Activated T-cell treated with anti-CD3 and anti-CD28 coated beads for 1 hour (primary cell): ENCODE results near the gene KBTBD4.
"Not testable (repeated sequence)": the region's sequence is repeated elsewhere in the genome, so short reads cannot be mapped to it uniquely, and the experiment has no call there.

Experiments
- DNase-seq: peaks from one replicate; pipeline ENCODE4 v3.0.0-alpha.2; 2020; ENCODE audit warnings: low read depth

KBTBD4 gene

DNA sequence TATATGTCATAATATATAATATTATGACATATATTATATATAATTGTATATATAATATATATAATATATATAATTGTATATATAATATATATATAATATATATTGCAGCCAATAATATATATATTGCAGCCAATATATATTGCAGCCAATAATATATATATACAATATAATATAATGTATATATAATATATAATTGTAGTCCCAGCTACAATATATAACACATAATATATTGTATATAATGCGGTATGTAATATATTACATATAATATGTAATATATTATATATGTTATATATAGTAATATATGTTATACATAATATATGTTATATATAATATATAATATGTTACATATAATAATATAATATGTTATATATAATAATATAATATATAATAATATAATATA is 20.1 kb downstream of the KBTBD4 start:
- DNase-seq: no peak

DNA sequence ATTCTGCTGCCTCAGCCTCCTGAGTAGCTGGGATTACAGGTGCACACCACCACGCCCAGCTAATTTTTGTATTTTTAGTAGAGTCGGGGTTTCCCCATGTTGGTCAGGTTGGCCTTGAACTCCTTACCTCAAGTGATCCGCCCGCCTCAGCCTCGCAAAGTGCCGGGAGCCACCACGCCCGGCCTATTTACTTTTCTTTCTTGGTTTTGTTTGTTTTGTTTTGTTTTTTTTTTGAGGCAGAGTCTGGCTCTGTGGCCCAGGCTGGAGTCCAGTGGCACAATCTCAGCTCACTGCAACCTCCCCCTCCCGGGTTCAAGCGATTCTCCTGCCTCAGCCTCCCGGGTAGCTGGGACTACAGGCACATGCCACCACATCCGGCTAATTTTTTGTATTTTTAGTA is 21.8 kb downstream of the KBTBD4 start:
- not testable (repeated sequence) for DNase-seq

DNA sequence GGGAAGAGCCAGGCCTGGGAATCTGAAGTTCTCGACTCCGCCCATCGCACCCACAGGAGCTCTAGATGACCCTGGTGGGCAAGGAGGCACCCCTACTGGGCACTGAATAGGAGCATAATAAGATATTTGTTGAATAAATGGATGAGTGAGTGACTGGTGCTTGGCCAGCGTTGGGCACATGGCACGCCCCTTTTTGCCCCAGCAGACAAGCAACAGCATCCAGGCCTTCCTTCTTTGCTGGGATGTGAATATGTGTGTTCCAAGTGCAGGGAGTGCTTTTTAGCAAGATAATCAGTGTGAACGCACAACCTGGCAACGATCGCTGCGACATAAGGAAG is 25.4 kb downstream of the KBTBD4 start:
- no peak for DNase-seq

DNA sequence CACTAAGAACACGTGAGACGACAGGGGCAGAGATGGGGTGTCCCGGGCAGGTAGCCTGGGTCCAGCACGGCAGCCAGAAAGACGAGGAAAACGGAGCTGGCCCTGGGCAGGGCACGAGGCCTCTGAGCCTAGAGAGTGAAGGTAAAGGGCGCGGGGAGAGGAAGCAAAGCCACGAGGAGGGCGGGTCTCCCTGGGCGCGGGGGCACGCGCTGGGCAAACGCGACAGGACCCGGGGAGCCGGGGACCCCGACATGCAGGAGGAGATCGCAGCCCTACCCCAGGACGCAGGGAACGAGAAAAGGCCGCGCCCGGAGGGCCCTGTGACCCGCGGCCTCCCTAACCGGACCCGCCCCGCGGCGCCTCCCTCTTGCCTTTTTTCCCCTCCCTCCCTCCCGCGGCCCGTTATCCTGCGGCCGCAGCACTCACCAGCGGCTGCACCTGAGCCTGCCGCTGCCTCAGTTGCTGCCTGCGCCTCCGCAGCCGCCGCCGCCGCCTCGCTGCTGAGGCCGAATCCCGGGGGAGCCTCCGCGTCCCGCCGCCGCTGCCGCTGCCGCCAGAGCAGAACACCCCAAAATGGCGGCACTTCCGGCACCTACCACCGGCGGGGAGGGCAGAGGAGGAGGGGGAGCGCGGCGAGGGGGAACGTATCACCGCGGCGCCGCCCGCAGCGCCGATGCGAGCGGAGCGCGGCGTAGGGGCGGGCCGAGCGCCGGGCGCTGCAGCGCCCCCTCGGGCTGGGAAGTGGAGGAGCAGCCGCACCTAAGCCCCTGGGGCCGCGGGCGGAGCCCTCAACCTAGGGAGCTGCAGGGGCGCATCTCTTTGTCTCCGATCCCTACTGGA is 26.0 kb downstream of the KBTBD4 start, which contains the start of gene CELF1:
Gene CELF1 (minus strand): TSS at position 567 of the 840 bp plus-strand sequence. CDS start 53,609 bp downstream, outside the sequence.
- DNase-seq: peak; percentile 86

DNA sequence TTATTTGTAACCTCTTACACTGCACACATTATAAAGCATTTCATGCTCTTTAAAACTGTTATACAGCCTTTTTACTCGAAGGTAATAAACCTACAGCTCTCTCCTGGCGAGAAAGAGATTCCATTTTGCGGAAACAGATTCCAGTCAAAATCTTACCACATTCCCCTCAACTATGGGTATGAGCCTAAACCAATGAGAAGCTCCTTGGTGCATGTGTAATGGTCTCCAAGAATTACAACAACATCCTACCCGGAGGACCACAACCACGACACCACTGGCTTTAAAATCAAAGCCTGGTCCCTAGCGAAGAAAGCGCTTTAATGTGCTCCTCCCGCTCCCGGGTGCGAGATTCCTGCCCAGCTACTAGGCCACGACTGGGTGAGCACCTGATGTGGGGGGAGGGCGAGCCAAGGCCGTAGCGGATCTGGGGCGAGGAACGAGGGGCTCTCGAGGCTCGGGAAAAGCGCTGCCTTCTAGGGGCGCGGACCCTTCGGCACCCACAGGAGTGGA is 26.7 kb downstream of the KBTBD4 start:
- DNase-seq: no peak

DNA sequence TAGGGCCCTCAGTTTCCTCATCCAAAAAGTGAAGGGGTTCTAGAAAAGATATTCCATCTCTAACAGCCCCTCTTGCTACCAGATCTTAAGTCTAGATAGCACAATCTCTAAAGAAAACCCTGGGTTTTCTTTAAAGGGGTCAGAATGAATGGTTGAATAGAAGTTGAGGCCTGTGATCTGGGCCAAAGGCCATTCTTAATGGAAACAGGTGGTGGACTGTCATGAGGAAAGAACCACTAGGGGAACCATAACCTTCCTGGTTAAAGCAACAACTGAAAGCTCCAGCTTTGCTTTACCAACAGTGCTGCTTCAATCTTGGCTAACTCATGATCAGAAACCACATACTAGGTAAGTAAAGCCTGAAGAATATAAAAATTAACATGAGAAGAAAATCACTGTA is 27.7 kb downstream of the KBTBD4 start:
- DNase-seq: no peak

DNA sequence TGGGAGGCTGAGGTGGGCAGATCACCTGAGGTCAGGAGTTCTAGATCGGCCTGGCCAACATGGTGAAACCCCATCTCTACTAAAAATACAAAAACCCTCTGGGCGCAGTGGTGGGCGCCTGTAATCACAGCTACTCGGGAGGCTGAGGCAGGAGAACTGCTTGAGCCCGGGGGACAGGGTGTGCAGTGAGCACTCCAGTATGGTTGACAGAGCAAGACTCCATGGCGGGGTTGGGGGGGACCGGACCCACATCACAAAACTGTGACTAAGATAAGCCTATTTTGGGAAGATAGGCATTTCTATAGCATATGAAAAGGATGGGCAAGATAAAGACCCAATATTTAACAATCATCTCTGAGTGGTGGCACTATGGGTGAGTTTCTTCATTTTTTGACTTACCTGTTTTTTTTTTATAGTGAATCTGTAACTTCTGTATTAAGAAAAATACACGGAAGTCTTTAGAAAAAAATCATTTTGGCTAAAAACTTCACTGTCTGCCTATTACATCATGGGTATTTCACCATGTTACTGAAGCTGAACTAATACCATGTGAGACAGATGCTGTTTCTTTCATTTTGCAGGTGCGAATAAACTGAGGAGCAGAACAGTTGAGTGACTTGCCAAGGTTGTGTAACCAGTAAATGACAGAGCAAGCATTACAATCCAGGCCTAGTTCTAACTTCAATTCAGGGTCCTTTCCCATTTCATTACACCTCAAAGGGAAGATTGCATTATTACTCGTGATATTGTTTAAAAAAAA is 28.3 kb downstream of the KBTBD4 start:
- DNase-seq: no peak

DNA sequence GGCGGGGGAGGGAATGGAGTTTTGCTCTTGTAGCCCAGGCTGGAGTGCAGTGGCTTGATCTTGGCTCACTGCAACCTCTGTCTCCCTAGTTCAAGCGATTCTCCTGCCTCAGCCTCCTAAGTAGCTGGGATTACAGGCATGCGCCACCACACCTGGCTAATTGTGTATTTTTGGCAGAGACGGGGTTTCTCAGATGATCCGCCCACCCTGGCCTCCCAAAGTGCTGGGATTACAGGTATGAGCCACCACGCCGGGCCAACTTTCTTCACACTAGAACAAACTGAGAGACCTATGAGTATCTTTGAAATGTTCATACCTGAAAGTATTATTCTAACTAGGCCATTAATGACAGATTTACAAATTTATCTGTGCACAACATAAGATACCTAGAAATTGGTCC is 32.5 kb downstream of the KBTBD4 start:
- DNase-seq: not testable (repeated sequence)

DNA sequence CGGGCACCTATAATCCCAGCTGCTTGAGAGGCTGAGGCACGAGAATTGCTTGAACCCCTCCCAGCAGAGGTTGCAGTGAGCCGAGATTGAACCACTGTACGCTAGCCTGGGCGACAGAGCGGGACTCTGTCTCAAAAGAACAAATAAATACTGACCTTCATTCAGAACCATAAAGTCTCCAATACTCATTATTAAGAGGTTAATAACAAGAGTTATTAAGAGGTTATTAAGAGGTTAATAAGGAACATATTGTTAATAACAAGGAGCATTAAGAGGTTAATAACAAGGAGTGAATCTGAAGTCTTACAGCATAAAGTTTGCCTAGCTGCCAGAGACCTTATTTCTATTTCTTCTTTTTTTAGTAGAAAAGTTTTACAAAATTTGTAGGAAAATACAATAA is 33.5 kb downstream of the KBTBD4 start:
- DNase-seq: no peak

DNA sequence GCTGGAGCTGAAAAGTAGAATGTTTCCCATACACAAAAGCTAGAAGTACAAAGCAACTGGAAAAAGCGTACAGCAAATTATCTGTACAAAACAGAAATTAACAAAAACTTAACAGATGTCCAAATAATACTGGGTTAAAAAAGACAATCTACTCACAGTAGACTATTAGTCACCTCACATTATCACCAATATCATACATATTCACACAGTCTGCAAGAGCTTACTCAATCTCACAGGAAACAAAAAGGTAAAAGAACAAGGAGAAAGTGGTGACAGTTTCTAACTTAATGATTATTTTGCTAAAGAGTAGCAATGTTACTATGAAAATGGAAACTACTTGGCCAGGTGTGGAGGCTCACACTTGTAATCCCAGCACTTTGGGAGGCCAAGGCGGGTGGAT is 37.7 kb downstream of the KBTBD4 start:
- DNase-seq: no peak

DNA sequence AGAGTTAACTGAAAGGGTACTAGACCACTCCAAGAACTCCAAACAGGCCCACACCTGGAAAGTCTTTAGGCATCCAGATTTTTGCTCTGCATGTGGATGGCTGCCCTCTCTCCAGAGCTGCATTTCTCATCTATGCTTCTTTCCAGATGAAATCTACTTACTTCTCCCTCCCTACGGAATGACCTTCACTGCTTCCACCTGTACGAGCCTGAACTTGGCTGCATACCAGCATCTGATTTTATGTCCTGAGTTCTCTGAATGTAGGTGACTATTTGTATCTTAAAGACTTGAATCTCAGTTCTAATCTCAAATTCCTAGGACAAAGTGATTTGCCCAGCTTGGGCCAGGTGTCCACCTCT is 39.1 kb downstream of the KBTBD4 start:
- DNase-seq: no peak

DNA sequence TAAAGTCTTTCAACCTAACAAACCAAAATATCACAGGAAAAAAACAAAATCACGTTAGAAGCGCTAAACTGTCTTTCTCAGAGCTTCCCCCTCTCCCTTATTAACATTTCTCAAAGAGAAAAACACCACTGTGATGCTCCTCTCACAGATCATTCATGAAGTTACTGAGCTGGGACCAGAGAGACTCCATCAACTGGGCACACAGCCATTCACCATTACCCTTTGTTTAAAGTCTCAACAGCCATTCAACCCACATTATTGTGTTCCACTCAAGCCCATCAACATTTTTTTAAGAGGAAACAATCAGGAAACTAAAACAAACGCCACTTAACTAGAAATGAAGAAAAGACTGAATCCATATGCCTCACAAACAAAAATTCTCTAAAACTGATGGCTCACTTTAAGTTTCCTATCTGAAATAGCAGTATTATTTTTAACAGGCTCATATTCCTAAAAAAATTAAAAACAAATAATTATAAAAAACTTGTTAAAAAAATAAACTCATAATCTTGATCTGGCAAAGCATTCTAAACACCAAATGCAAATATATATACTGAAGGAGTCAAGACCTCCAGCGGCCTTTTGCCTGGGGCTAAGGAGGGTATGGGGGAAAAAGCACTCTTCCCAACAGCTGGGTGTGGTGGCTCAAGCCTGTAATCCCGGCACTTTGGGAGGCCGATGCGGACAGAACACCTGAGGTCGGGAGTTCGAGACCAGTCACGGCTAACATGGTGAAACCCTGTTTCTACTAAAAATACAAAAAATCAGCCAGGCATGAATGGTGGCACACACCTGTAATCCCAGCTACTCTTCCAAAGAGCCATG is 39.8 kb downstream of the KBTBD4 start:
- DNase-seq: no peak

DNA sequence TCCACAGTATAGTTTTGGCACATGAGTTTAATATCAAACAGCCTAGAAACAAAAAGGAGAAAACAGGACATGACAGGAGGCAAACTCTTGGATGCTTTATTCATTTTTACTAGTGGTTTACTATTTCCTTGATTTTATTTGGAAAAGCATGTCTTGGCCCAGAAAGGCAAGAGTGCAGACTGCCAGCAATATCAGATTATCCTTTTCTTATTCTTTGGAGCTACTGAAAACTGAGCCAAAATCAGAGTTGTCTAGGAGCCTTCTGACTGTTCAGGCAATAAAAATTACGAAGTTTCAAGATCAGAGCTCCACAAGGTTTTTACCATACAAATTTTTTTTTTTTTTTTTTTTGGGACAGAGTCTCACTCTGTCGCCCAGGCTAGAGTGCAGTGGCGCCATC is 41.9 kb downstream of the KBTBD4 start:
- DNase-seq: no peak

DNA sequence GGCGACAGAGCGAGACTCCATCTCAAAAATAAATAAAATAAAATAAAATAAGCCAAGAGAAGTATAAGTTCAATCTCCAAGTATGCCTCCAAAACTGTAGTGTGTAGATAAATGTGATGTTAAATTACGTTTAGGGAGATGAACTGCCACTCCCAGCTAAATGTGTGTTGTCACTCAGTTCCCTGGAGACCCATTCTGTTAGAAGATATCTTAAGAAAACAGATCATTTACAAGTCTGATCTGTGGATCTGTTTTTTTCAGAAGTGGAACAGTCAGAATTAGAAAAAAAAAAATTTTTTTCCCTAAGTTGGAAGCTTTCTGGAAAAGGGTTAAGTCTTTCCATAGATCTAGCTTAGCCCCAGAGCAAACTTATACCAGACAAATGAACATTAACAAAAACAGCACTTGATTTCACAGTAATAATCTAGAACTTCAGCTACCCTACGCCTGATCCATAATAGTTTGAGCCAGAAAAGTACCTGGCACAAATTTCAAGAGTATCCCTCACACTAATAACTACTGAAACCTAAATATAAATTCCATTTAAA is 44.0 kb downstream of the KBTBD4 start:
- no peak for DNase-seq

DNA sequence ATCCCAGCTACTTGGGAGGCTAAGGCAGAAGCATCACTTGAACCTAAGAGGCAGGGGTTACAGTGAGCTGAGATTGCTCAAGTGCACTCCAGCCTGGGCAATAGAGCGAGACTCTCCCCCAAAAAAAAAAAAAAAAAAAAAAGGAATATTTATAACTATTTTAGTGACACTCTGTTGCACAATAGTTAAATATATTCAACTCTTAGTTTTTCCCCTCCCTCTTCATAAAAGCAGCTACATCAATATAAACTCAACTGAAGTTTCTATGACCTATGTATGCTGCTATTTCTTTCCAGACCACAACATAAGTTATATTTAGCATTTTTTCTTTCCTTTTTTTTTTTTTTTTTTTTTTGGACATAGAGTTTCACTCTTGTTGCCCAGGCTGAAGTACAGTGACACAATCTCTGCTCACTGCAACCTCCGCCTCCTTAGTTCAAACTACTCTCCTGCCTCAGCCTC is 45.0 kb downstream of the KBTBD4 start:
- no peak for DNase-seq

DNA sequence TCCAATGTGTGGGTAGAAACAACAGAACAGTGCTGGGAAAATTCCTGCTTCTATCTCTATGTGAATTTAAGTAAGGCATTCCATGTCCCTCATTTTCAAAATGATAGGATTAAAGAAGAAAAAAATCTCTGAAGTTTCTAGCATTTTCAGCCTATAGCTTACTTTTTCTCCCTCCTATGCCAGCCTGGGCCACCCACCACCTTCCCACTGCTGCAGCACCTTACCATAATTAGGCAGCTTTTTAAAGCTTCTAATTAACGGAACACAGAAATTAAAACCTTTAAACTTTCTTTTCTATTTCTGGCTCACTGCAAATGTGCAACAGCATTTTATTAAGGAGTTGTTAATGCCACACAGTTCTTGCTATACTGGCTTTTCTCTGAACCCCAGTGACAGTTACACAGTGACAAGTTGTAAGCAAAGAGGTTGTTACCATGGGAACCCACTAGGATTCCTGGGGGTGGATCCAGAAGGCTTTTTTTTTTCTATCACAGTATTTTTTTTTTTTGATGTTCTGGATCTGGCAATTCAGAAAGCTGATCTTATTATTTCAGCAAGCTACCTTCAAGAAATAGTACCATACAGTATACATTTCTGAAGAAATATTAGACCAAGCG is 46.1 kb downstream of the KBTBD4 start:
- no peak for DNase-seq

DNA sequence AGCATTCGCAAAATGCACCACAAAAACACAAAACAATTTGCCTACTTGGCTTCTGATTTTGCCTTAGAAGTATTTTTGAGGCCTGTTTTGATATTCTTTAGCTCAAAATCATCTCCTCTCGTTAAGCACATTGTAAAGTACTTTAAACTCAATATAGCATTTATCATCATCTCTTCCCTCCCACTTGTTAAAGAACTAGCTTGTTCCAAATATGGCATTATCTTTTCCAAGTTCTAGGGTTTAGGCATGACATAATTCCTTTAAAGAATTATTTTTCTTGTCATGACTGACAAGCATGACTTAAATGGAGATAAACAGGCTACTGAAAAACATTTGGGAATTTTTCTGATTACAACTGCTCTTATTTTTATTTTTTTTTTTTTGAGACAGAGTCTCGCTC is 47.1 kb downstream of the KBTBD4 start:
- no peak for DNase-seq

DNA sequence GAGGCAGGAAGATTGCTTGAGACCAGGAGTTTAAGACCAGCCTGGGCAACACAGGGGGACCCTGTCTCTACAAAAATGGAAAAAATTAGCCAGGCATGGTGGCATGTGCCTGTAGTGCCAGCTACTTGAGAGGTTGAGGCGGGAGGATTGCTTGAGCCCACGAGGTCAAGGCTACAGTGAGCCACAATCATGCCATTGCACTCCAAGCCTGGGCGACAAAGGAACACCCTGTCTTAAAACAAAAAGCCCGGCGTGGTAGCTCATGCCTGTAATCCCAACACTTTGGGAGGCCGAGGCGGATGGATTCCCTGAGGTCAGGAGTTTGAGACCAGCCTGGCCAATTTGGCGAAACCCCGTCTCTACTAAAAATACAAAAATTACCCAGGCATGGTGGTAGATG is 48.0 kb downstream of the KBTBD4 start:
- DNase-seq: not testable (repeated sequence)

DNA sequence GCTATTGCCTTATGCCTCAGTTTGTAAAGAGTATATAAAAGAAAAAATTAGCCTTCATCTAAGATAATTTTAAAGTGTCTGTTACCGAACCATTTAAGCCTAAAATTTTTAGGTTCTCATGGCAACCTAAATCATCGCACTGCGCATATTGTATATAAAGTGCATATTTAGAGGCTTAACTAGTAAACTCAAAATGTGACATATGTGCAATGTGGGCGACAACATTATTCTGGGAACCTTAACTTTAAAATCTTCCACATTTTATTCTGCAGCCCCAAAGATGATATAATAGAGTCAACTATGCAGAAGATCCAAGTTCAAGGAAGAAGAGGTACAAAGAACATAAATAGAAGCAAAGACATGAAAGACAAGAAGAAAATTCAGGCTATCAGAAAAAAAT is 48.8 kb downstream of the KBTBD4 start:
- DNase-seq: no peak

DNA sequence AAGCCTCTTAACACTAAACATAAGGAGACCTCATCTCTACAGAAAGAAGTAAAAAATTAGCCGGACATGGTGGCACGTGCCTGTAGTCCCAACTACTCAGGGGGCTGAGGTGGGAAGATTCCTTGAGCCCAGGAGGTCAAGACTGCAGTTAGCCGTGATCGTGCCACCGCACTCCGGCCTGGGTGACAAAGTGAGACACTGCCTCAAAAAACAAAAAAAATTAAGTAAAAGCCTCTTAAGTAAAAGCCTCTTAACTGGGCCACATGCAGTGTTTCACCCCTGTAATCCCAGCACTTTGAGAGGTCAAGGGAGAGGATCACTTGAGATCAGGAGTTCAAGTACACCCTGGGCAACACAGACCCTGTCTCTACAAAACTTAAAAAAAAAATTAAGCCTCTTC is 51.6 kb downstream of the KBTBD4 start:
- no peak for DNase-seq

DNA sequence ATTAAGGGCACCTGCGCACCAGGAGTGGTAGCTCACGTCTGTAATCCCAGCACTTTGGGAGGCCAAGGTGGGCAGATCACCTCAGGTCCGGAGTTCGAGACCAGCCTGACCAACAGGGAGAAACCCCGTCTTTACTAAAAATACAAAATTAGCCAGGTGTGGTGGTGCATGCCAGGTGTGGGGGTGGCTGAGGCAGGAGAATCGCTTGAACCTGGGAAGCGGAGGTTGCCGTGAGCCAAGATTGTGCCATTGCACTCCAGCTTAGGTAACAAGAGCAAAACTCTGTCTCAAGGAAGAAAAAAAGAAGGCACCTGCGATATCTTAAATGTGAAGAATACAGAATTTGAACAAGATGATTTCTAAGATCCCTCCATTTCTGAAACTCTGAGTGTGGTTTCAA is 52.7 kb downstream of the KBTBD4 start:
- not testable (repeated sequence) for DNase-seq
